Limb (tissue), 2 donors: ENCODE results near the gene IGFL4.

ENCODE experiments used
- DNase-seq, 2 donors: peaks; one replicate each; pipeline ENCODE4 v3.0.0-alpha.2; 2016; ENCODE audit errors: extremely low spot score in 2 of 2

The IGFL4 gene

GRCh38 chr19:46040952-46041500 lies at the start of gene IGFL4:
TSS of gene IGFL4 (minus strand) at chr19:46041002. CDS start at chr19:46040962, 40 bp downstream.
- no peak for DNase-seq

GRCh38 chr19:46090444-46090843 lies 49.6 kb upstream of the IGFL4 start:
- no peak for DNase-seq

GRCh38 chr19:46089432-46089831 lies 48.6 kb upstream of the IGFL4 start:
- DNase-seq, result no peak

GRCh38 chr19:46088101-46088500 lies 47.3 kb upstream of the IGFL4 start:
- no peak for DNase-seq

- DNase-seq, result no peak
Measured at GRCh38 chr19:46085888-46086287, 45.1 kb upstream of the IGFL4 start.

GRCh38 chr19:46082728-46083050 lies 41.9 kb upstream of the IGFL4 start:
- no peak for DNase-seq

GRCh38 chr19:46081928-46082727 lies 41.3 kb upstream of the IGFL4 start:
- peak; percentile 17 to 33 for DNase-seq

- DNase-seq, result no peak
Measured at GRCh38 chr19:46080561-46080960, 39.8 kb upstream of the IGFL4 start.

GRCh38 chr19:46079576-46079975 lies 38.8 kb upstream of the IGFL4 start:
- no peak for DNase-seq

GRCh38 chr19:46078573-46079332 lies 38.0 kb upstream of the IGFL4 start:
- peak; percentile 38 to 61 for DNase-seq

- no peak for DNase-seq
Measured at GRCh38 chr19:46077815-46078167, 37.0 kb upstream of the IGFL4 start.

GRCh38 chr19:46076951-46077814 lies 36.4 kb upstream of the IGFL4 start:
- peak; percentile 54 to 72 for DNase-seq

- no peak for DNase-seq
Measured at GRCh38 chr19:46076031-46076880, 35.5 kb upstream of the IGFL4 start.

GRCh38 chr19:46073268-46073922 lies 32.6 kb upstream of the IGFL4 start:
- no peak for DNase-seq

GRCh38 chr19:46069806-46070341 lies 29.1 kb upstream of the IGFL4 start:
- no peak for DNase-seq

GRCh38 chr19:46068345-46069258 lies 27.8 kb upstream of the IGFL4 start:
- DNase-seq, result no peak

- DNase-seq, result no peak
Measured at GRCh38 chr19:46067691-46068090, 26.9 kb upstream of the IGFL4 start.

GRCh38 chr19:46066471-46066870 lies 25.7 kb upstream of the IGFL4 start:
- no peak for DNase-seq
